AML-193 (cell line): Measurements from ENCODE around the gene BAAT.
"Not testable (repeated sequence)": the region's sequence is repeated elsewhere in the genome, so short reads cannot be mapped to it uniquely, and the experiment has no call there.

Experiments used
- DNase-seq, 2 experiments: peaks; one replicate each; lab custom pipeline; 2025; lab: John Stamatoyannopoulos, UW

BAAT gene

DNA sequence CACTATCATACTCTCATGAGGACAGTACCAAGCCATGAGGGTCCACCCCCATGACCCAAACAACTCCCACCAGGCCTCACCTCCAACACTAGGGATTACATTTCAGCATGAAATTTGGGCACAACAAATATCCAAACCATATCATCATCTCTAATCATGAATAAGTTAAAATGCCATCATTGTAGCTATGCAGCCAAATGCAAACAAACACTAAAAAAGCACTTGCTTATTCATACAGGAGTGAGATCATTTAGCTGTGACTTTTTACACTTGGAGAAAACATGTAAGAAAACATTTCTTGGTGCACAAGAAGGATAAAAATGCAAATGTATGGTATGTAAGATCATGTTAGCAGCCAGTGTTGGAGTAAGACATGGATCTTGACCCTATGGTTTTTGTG is 24.2 kb downstream of the BAAT start:
- no peak for DNase-seq

- no peak for DNase-seq
Measured at GRCh38 chr9:101359679-101360078, 25.1 kb downstream of the BAAT start.

GRCh38 chr9:101356619-101357018 is 28.2 kb downstream of the BAAT start:
- DNase-seq, result no peak

GRCh38 chr9:101354765-101355708 is 29.8 kb downstream of the BAAT start:
- DNase-seq, result no peak

DNA sequence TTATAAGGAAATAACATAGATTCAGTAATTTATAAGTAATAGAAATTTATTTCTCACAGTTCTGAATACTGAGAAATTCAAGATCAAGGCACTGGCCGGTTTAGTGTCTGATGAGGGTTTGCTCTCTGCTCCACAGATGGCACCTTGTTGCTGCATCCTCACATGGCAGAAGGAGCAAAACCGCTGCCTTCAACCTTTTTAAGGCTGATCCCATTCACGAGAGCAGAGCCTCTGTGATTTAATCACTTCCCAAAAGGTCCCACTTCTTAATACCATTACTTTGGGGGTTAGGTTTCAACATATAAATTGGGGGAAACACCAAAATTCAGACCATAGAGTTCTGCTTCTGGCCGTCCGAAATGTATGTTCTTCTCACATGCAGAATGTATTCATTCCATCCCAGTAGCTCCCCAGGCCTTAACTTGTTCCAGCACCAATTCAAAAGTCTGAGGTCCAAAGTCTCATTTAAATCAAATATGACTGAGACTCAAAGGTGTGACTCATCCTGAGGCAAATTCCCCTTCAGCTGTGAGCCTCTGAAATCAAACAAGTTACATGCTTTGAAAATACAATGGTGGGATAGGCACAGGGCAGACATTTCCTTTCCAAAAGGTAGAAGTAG is 30.6 kb downstream of the BAAT start:
- no peak for DNase-seq

GRCh38 chr9:101353683-101354082 is 31.1 kb downstream of the BAAT start:
- no peak for DNase-seq

- no peak for DNase-seq
Measured at GRCh38 chr9:101352892-101353463, 31.8 kb downstream of the BAAT start.

DNA sequence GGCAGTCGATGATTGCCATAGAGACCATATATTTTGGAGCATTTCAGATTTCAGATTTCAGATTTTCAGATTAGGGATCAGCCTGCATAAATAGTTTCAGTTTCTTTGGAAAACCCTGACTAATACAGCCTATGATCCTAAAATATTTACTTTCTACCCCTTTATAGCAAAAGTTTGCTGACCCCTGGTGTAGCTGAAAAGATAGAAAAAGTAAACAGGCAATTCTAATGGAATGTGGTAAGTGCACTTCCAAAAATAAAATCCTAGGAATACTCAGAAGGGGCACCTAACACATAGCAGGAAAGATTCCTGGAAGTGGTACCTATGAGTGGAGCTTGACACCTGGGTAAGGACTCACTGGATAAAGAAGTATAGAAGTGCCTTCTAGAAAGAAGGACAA is 34.5 kb downstream of the BAAT start:
- no peak for DNase-seq

DNA sequence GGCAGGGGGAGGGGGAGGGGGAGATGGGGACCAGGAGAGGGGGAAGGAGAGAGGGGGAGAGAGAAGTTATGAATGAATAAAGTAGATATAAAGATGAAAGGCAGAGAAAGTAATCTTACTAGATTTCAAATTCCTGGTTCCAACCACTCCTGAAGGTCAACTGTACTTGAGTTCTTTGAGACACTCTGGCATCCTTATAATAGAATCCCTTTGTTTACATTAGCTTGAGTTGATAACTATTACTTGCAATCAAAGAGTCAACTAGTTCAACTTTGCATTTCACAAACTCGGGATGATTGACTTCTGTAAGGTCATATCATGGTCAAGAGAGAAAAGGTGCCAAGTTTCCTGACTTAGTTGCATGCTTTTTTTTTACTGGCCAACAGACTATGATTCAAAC is 42.2 kb downstream of the BAAT start:
- peak in 1 of 2 experiments; percentile 0 for DNase-seq

- DNase-seq, result no peak
Measured at GRCh38 chr9:101341958-101342357, 42.8 kb downstream of the BAAT start.

DNA sequence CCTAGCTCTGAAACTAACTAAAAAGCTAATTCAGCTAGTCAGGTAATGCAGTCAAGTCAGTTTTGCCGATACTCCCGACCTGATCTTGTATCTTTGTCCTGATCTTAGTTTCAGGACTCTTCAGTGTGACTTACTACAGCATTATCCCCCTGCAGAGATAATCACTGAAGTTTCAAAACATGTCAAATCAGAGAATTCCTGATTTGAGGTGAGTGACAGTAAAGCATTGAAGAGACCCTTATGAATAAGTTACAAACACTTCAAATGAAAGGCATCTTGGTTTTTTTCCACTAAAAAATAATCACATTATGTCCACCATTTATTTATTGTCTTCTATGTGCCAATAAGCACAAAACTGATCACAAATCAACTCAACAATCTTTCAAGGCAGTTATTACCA is 47.6 kb downstream of the BAAT start:
- no peak for DNase-seq

GRCh38 chr9:101336091-101336490 is 48.7 kb downstream of the BAAT start:
- DNase-seq, result no peak

GRCh38 chr9:101333926-101334702 is 50.7 kb downstream of the BAAT start:
- DNase-seq, result no peak

- DNase-seq, result no peak
Measured at GRCh38 chr9:101333490-101333889, 51.3 kb downstream of the BAAT start.

- DNase-seq, result no peak
Measured at GRCh38 chr9:101332362-101332761, 52.4 kb downstream of the BAAT start.

DNA sequence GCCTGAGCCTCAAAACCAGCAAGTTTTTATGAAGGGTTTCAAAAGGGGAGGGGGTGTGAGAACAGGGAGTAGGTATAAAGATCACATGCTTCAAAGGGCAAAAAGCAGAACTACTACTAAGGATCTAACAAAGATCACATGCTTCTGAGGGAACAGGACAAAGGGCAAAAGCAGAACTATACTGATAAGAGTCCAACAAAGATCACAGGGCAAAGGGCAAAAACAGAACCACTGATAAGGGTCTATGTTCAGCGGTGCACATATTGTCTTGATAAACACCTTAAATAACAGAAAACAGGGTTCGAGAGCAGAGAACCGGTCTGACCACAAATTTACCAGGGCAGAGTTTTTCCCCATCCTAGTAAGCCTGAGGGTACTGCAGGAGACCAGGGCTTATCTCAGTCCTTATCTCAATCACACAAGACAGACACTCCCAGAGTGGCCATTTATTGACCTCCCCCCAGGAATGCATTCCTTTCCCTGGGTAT is 57.3 kb downstream of the BAAT start:
- not testable (repeated sequence) for DNase-seq

DNA sequence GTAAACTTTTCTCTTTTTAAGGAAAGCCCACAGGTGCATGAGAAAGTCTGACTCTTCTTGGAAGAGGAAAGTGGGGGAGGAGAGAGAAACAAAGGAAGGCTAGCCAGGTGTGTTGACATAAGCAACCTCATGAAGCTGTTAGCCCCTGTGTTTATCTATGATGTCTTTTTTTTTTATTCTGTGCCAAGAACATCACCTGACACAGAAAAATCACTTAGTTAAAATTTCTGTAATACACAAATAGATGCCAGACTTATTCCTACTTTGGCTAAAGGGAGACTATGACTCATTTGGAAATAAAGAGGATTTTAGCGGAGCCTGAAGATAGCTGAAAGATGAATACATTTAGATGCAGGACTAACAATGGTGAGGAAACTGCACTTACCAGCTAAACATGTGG is 58.3 kb downstream of the BAAT start:
- no peak for DNase-seq

GRCh38 chr9:101326035-101326434 is 58.8 kb downstream of the BAAT start:
- no peak for DNase-seq

- no peak for DNase-seq
Measured at GRCh38 chr9:101325053-101325452, 59.8 kb downstream of the BAAT start.

DNA sequence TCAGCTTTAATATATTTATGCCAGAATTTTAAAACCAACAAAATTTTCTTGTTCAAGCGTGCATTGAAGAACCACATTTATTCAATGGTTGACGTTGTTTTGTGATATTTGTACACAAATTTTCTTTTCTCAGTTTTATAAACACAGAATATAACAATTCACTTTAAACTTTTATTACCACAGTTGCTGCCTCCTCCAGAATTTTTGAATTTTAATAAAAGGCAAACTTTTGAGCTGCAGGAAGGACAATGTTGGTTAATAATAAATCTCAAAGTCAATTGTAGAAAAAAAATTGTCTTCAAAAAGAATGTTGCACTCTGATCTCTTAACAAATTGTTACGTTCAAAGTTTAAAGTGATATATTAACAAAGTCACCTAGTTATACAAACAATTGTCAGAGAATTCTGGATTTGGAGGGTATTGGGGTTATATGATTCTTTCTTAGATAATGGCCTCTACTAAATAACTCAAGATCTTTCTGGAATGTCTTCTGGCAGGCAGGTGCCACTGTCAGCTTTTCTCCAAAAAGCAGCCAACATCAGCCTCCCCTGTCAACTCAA is 60.5 kb downstream of the BAAT start:
- DNase-seq, result no peak

- no peak for DNase-seq
Measured at GRCh38 chr9:101323129-101323528, 61.7 kb downstream of the BAAT start.

- no peak for DNase-seq
Measured at GRCh38 chr9:101317735-101318134, 67.1 kb downstream of the BAAT start.
